Aorta (tissue), 5 donors: ENCODE results near the gene GABRG3. TPM values are rescaled to one million over a fixed set of nuclear protein-coding genes. Genes with fewer than 3 reads are reported as not detected.
A peak's percentile ranks its signal among the peaks of the same experiment; 100 is the strongest.

Source experiments
- ATAC-seq: fragments of 200-7000 bp; cut with Tn5 transposase; one replicate; pipeline ENCODE4 v1.9.1; 2022; ENCODE audit warnings: moderate library complexity; ENCODE audit not compliant: low FRiP score
- DNase-seq, 2 donors: peaks; one replicate each; pipeline ENCODE4 v3.0.0-alpha.2; 2020
- H3K27ac ChIP-seq, 2 donors: one replicate each; pipeline ENCODE4 v1.5.1; 2013; ENCODE audit warnings: low read length in 2 of 2, mild to moderate bottlenecking in 2 of 2, moderate library complexity in 2 of 2, control low read depth in 1 of 2, inconsistent platforms in 1 of 2, low read depth in 1 of 2
- H3K27me3 ChIP-seq, 2 donors: one replicate each; pipeline ENCODE4 v1.6.1; 2013; ENCODE audit warnings: control low read depth in 1 of 2, low read length in 1 of 2, mild to moderate bottlenecking in 1 of 2, moderate library complexity in 1 of 2; ENCODE audit not compliant: insufficient read depth in 2 of 2, control insufficient read depth in 1 of 2
- H3K36me3 ChIP-seq, 2 donors: one replicate each; pipeline ENCODE4 v1.6.1; 2013; ENCODE audit warnings: control low read depth in 1 of 2, low read length in 1 of 2, mild to moderate bottlenecking in 1 of 2; ENCODE audit not compliant: insufficient read depth in 2 of 2, control insufficient read depth in 1 of 2
- H3K4me1 ChIP-seq, 2 donors: one replicate each; pipeline ENCODE4 v1.6.1; 2013; ENCODE audit warnings: low read length in 2 of 2, control low read depth in 1 of 2, mild to moderate bottlenecking in 1 of 2, moderate library complexity in 1 of 2; ENCODE audit not compliant: insufficient read depth in 2 of 2, control insufficient read depth in 1 of 2
- H3K4me3 ChIP-seq, 2 donors: one replicate each; pipeline ENCODE4 v1.5.1; 2013; ENCODE audit warnings: low read length in 2 of 2, control low read depth in 1 of 2, mild to moderate bottlenecking in 1 of 2
- H3K9me3 ChIP-seq: one replicate; pipeline ENCODE4 v1.6.1; 2013; ENCODE audit warnings: mild to moderate bottlenecking, low read length; ENCODE audit not compliant: control insufficient read depth
- WGBS, 2 donors: extraction: QIAGEN DNeasy Blood & Tissue Kit; methylation state at CpG; one replicate each; pipeline ENCODE4 v1.1.7; 2013; 5-methylcytosine and 5-hydroxymethylcytosine counted together
- intact Hi-C, 2 donors: fragments of 100-400 bp; cut with DNase I; formaldehyde crosslinking; loops; one replicate each; pipeline versions ENCODE4 v1.14.2 to v1.15.0; 2022
- long read RNA-seq, 2 donors: library from polyadenylated mRNA; unstranded; transcript quantifications; one replicate each; pipeline ENCODE4 v2.0.0, GENCODE V29; 2020 to 2021
- polyA plus RNA-seq, 2 donors: library from polyadenylated mRNA; stranded (reverse); fragments of 200-250 nt; gene quantifications; one replicate each; pipeline ENCODE4 v1.2.3, GENCODE V29; 2013
- total RNA-seq, 2 donors: library from RNA; stranded (reverse); fragmentation: NEBNext Ultra II Directional; extraction: Animal tissue kit (Norgen Biotek cat#: 25700); gene quantifications; one replicate each; pipeline ENCODE4 v1.2.1, GENCODE V29; 2021
- donor health status: healthy with polysubstance abuse.
- donor health status: Bipolar disorder and iron deficiency.
- donor health status: DM: no; HTN: no; CAD: no.
- donor health status: DM: no; HTN: no; CAD: no.
- donor health status: DM: yes; HTN: yes; CAD: no.

The GABRG3 gene
- total RNA-seq (not detected), polyA plus RNA-seq (not detected)
- long read RNA-seq, donor 1, result 0 reads
- long read RNA-seq, donor 2, result 0 reads

GRCh38 chr15:26970712-26971210 lies at the start of gene GABRG3:
GABRG3 (plus strand) TSS chr15:26971181.
- intact Hi-C loops, result no loop called here
- WGBS, 2 donors, result 2 to 4% methylated on average over 32 to 33 of the region's 33 CpGs
- H3K4me1 ChIP-seq, result no peaks in the 10 kb centered on the region
- no peaks in the 10 kb centered on the region for H3K9me3 ChIP-seq
- no peak within 1 kb of the TSS for H3K4me3 ChIP-seq
- H3K27me3 ChIP-seq, result peaks cover 0 to 3% of the 10 kb centered on the region in 2 donors
- H3K36me3 ChIP-seq, result no peaks in the 10 kb centered on the region
- ATAC-seq, result no peak
- no peak for DNase-seq
- H3K27ac ChIP-seq, result no peak within 1 kb of the TSS

- Histone ChIP-seq H3K27me3 (no peaks in the 10 kb centered on the region), H3K9me3 (peaks cover 5% of the 10 kb centered on the region), H3K4me3 (no peak overlapping the region), H3K4me1 (no peaks in the 10 kb centered on the region), H3K36me3 (no peaks in the 10 kb centered on the region), H3K27ac (no peak overlapping the region)
- ATAC-seq (no peak), DNase-seq (no peak)
- intact Hi-C loops, result no loop called here
- WGBS, 2 donors, result 62 to 73% methylated on average over 1 of the region's 1 CpG
Measured at GRCh38 chr15:26921433-26921832, 49.5 kb upstream of the GABRG3 start.

GRCh38 chr15:26926081-26926480 lies 44.9 kb upstream of the GABRG3 start:
- Histone ChIP-seq H3K27me3 (no peaks in the 10 kb centered on the region), H3K4me3 (no peak overlapping the region), H3K4me1 (no peaks in the 10 kb centered on the region), H3K36me3 (no peaks in the 10 kb centered on the region), H3K9me3 (no peaks in the 10 kb centered on the region), H3K27ac (no peak overlapping the region)
- WGBS, 2 donors, result 50 to 56% methylated on average over 2 of the region's 2 CpGs
- intact Hi-C loops, result no loop called here
- DNase-seq (no peak), ATAC-seq (no peak)

- intact Hi-C loops, result no loop called here
- H3K9me3 ChIP-seq, result no peaks in the 10 kb centered on the region
- no peak overlapping the region for H3K4me3 ChIP-seq
- 34 to 54% methylated on average over 8 of the region's 8 CpGs for WGBS, 2 donors
- ATAC-seq, result no peak
- H3K27ac ChIP-seq, result no peak overlapping the region
- H3K4me1 ChIP-seq, result no peaks in the 10 kb centered on the region
- DNase-seq, result no peak
- no peaks in the 10 kb centered on the region for H3K27me3 ChIP-seq
- no peaks in the 10 kb centered on the region for H3K36me3 ChIP-seq
Measured at GRCh38 chr15:26928051-26928450, 42.9 kb upstream of the GABRG3 start.

GRCh38 chr15:26929588-26929987 lies 41.4 kb upstream of the GABRG3 start:
- H3K36me3 ChIP-seq, result no peaks in the 10 kb centered on the region
- ATAC-seq, result peak; percentile 22
- H3K27me3 ChIP-seq, result no peaks in the 10 kb centered on the region
- WGBS, 2 donors, result 85 to 87% methylated on average over 4 of the region's 4 CpGs
- intact Hi-C loops, result no loop called here
- no peak for DNase-seq
- no peak overlapping the region for H3K4me3 ChIP-seq
- H3K27ac ChIP-seq, result no peak overlapping the region
- no peaks in the 10 kb centered on the region for H3K9me3 ChIP-seq
- H3K4me1 ChIP-seq, result no peaks in the 10 kb centered on the region

GRCh38 chr15:26934848-26935247 lies 36.1 kb upstream of the GABRG3 start:
- DNase-seq (no peak), ATAC-seq (no peak)
- Histone ChIP-seq H3K4me1 (no peaks in the 10 kb centered on the region), H3K27ac (no peak overlapping the region), H3K9me3 (peaks cover 2% of the 10 kb centered on the region), H3K27me3 (no peaks in the 10 kb centered on the region), H3K36me3 (no peaks in the 10 kb centered on the region), H3K4me3 (no peak overlapping the region)
- 21 to 38% methylated on average over 6 of the region's 6 CpGs for WGBS, 2 donors
- intact Hi-C loops, result no loop called here

GRCh38 chr15:26935322-26935721 lies 35.7 kb upstream of the GABRG3 start:
- WGBS, 2 donors, result 82 to 89% methylated on average over 12 of the region's 12 CpGs
- no peak overlapping the region for H3K4me3 ChIP-seq
- peaks cover 2% of the 10 kb centered on the region for H3K9me3 ChIP-seq
- no peak for ATAC-seq
- no peaks in the 10 kb centered on the region for H3K36me3 ChIP-seq
- intact Hi-C loops, result no loop called here
- H3K27me3 ChIP-seq, result no peaks in the 10 kb centered on the region
- DNase-seq, result no peak
- no peak overlapping the region for H3K27ac ChIP-seq
- no peaks in the 10 kb centered on the region for H3K4me1 ChIP-seq

- ATAC-seq (no peak), DNase-seq (no peak)
- WGBS, 2 donors, result 87 to 93% methylated on average over 5 of the region's 5 CpGs
- Histone ChIP-seq H3K4me1 (no peaks in the 10 kb centered on the region), H3K4me3 (no peak overlapping the region), H3K36me3 (no peaks in the 10 kb centered on the region), H3K27ac (no peak overlapping the region), H3K27me3 (no peaks in the 10 kb centered on the region), H3K9me3 (peaks cover 2% of the 10 kb centered on the region)
- intact Hi-C loops, result no loop called here
Measured at GRCh38 chr15:26936502-26936901, 34.5 kb upstream of the GABRG3 start.

- Histone ChIP-seq H3K4me1 (no peaks in the 10 kb centered on the region), H3K4me3 (no peak overlapping the region), H3K27ac (no peak overlapping the region), H3K36me3 (no peaks in the 10 kb centered on the region), H3K9me3 (peaks cover 2% of the 10 kb centered on the region), H3K27me3 (no peaks in the 10 kb centered on the region)
- ATAC-seq (no peak), DNase-seq (no peak)
- 85 to 91% methylated on average over 13 of the region's 13 CpGs for WGBS, 2 donors
- intact Hi-C loops, result no loop called here
Measured at GRCh38 chr15:26937134-26937533, 33.8 kb upstream of the GABRG3 start.
